Smooth muscle cell (in vitro differentiated cells): Measurements from ENCODE around the gene FAM184B. TPM values are rescaled to one million over a fixed set of nuclear protein-coding genes. Genes with fewer than 3 reads are reported as not detected.

Experiments used
- DNase-seq: peaks from one replicate; lab custom pipeline; 2025; ENCODE audit not compliant: unreplicated experiment; lab: John Stamatoyannopoulos, UW
- H2AFZ ChIP-seq: fragments of 200-600 bp; sonication (generic); 2 replicates; pipeline ENCODE4 v1.6.0; 2016; ENCODE audit warnings: antibody characterized with exemption, low read depth, mild to moderate bottlenecking
- H3F3A ChIP-seq: fragments of 200-600 bp; sonication (generic); 2 replicates; pipeline ENCODE4 v1.6.0; 2017; ENCODE audit warnings: antibody characterized with exemption, low read depth
- H3K27ac ChIP-seq: fragments of 200-600 bp; sonication (generic); 2 replicates; pipeline ENCODE4 v1.5.1; 2016; ENCODE audit warnings: low read depth, mild to moderate bottlenecking
- H3K27me3 ChIP-seq: fragments of 200-600 bp; sonication (generic); 2 replicates; pipeline ENCODE4 v1.6.1; 2016; ENCODE audit warnings: low read depth, mild to moderate bottlenecking
- H3K36me3 ChIP-seq: fragments of 200-600 bp; sonication (generic); 2 replicates; pipeline ENCODE4 v1.5.1; 2016; ENCODE audit warnings: low read depth
- H3K4me1 ChIP-seq: fragments of 200-600 bp; sonication (generic); 2 replicates; pipeline ENCODE4 v1.5.1; 2016; ENCODE audit warnings: low read depth
- H3K4me2 ChIP-seq: fragments of 200-600 bp; sonication (generic); 2 replicates; pipeline ENCODE4 v1.6.0; 2016; ENCODE audit warnings: mild to moderate bottlenecking
- H3K4me3 ChIP-seq: fragments of 200-600 bp; sonication (generic); 2 replicates; pipeline ENCODE4 v1.5.1; 2016; ENCODE audit warnings: mild to moderate bottlenecking
- H3K79me2 ChIP-seq: fragments of 200-600 bp; sonication (generic); 2 replicates; pipeline ENCODE4 v1.6.0; 2016; ENCODE audit warnings: low read depth, mild to moderate bottlenecking
- H3K9ac ChIP-seq: fragments of 200-600 bp; sonication (generic); 2 replicates; pipeline ENCODE4 v1.6.0; 2016; ENCODE audit warnings: low read depth
- H3K9me3 ChIP-seq: fragments of 200-600 bp; sonication (generic); replicated peaks from 2 replicates; pipeline ENCODE4 v1.5.1; 2016; ENCODE audit warnings: low read depth
- H4K20me1 ChIP-seq: fragments of 200-600 bp; sonication (generic); 2 replicates; pipeline ENCODE4 v1.6.0; 2016; ENCODE audit warnings: low read depth
- WGBS: methylation state at CpG from one replicate; pipeline ENCODE4 v1.1.7; 2016; ENCODE audit warnings: low lambda C conversion rate; 5-methylcytosine and 5-hydroxymethylcytosine counted together
- polyA plus RNA-seq: library from polyadenylated mRNA; unstranded; fragments of >200 nt; fragmentation: Nextera tagmentation; extraction: Ambion mirVana; gene quantifications from 2 replicates; pipeline ENCODE4 v1.2.1, GENCODE V29; 2016
- total RNA-seq: library from RNA; depleted of rRNA; stranded (reverse); fragments of >200 nt; gene quantifications from 2 replicates; pipeline ENCODE4 v1.2.3, GENCODE V29; 2014
- TF ChIP-seq, protein P1 (sequence below): fragments of 200-600 bp; sonication (generic); IDR thresholded peaks from 2 replicates; pipeline ENCODE4 v1.5.1; 2017; ENCODE audit warnings: borderline replicate concordance, mild to moderate bottlenecking, antibody characterized with exemption; ENCODE audit not compliant: insufficient read depth, poor library complexity, severe bottlenecking

The FAM184B gene
- total and polyA plus RNA-seq, 2 experiments from 2014 or later = not detected

DNA sequence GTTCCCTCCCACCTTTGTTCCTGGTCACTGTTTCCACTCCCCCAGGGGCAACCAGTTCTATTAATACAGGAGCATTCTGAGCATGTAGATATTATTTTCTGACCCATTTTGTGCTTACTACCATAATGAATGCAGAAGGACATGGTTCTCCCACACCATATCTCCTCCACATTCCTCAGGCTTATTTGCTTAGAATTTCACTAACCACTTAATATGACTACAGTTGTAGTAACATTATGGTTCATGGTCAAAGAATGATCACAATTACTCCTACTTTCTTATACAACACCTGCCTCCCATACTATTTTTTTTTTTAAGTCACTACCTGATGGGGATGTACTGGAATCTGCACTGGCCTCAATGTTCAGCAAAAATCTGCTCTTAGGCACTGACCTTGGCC is 7.5 kb upstream of the FAM184B start:
- Histone ChIP-seq H3K9me3 (no peaks in the 10 kb centered on the region), H3K9ac (no peak overlapping the region), H3K27ac (no peak overlapping the region), H3K4me3 (no peak overlapping the region), H3K4me1 (no peaks in the 10 kb centered on the region), H4K20me1 (no peaks in the 10 kb centered on the region), H3F3A (no peaks in the 10 kb centered on the region), H3K36me3 (no peaks in the 10 kb centered on the region), H3K4me2 (no peak overlapping the region), H3K79me2 (no peaks in the 10 kb centered on the region), H2AFZ (no peak overlapping the region), H3K27me3 (peaks cover 5% of the 10 kb centered on the region)
- TF ChIP-seq, protein P1, sequence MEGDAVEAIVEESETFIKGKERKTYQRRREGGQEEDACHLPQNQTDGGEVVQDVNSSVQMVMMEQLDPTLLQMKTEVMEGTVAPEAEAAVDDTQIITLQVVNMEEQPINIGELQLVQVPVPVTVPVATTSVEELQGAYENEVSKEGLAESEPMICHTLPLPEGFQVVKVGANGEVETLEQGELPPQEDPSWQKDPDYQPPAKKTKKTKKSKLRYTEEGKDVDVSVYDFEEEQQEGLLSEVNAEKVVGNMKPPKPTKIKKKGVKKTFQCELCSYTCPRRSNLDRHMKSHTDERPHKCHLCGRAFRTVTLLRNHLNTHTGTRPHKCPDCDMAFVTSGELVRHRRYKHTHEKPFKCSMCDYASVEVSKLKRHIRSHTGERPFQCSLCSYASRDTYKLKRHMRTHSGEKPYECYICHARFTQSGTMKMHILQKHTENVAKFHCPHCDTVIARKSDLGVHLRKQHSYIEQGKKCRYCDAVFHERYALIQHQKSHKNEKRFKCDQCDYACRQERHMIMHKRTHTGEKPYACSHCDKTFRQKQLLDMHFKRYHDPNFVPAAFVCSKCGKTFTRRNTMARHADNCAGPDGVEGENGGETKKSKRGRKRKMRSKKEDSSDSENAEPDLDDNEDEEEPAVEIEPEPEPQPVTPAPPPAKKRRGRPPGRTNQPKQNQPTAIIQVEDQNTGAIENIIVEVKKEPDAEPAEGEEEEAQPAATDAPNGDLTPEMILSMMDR = no peak
- DNase-seq = no peak

DNA sequence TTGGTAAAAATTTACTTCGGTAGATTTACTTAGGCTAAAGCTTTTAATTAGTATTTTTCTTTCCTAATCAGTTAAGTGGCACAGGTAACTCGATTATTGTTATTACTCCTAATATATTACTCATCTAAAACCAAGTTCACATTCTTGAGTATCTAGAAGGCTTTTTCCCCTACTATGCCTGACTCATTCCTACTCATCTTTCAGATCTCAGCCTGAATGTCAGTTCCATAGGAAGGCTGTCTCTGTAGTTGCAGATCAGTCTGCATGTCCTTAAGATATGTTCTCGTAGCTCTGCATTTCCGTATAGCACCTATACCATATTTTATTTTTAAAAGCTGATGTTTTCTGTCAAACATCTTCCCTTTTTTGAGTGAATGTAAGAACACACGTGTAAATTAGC is 5.9 kb upstream of the FAM184B start:
- no peak for DNase-seq
- Histone ChIP-seq H3K4me2 (no peak overlapping the region), H4K20me1 (no peaks in the 10 kb centered on the region), H3K4me3 (no peak overlapping the region), H3K27me3 (peaks cover 21% of the 10 kb centered on the region), H3K27ac (no peak overlapping the region), H3K36me3 (no peaks in the 10 kb centered on the region), H3F3A (no peaks in the 10 kb centered on the region), H3K79me2 (no peaks in the 10 kb centered on the region), H2AFZ (no peak overlapping the region), H3K9ac (no peak overlapping the region), H3K4me1 (peaks cover 1% of the 10 kb centered on the region), H3K9me3 (no peaks in the 10 kb centered on the region)
- TF ChIP-seq, protein P1 = no peak
- WGBS = 77% methylated on average over 5 of the region's 5 CpGs

DNA sequence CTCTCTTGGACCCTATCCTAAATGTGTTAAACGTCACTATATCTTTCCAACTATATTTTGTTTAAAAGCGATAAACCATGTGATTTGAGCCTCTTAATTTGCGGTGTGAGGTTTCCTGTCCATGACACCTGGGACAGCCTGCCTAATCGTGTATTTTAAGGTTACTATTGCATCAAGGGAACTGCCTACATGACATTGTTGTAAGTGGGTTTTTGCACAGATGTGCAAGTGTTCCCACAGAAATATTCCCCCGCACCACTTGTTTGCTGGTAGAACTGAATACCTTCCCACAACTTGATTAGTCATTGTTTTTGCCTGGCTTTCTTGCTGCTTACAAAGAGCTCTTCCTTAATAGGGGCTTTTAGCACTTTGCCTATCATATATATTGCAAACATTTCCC is 5.1 kb upstream of the FAM184B start:
- 78% methylated on average over 5 of the region's 5 CpGs for WGBS
- Histone ChIP-seq H3F3A (no peaks in the 10 kb centered on the region), H3K4me2 (no peak overlapping the region), H3K4me1 (peaks cover 7% of the 10 kb centered on the region), H3K4me3 (no peak overlapping the region), H2AFZ (no peak overlapping the region), H3K27ac (no peak overlapping the region), H3K36me3 (no peaks in the 10 kb centered on the region), H4K20me1 (no peaks in the 10 kb centered on the region), H3K79me2 (no peaks in the 10 kb centered on the region), H3K27me3 (peaks cover 28% of the 10 kb centered on the region), H3K9ac (no peak overlapping the region), H3K9me3 (no peaks in the 10 kb centered on the region)
- TF ChIP-seq, protein P1 = no peak
- DNase-seq = no peak

DNA sequence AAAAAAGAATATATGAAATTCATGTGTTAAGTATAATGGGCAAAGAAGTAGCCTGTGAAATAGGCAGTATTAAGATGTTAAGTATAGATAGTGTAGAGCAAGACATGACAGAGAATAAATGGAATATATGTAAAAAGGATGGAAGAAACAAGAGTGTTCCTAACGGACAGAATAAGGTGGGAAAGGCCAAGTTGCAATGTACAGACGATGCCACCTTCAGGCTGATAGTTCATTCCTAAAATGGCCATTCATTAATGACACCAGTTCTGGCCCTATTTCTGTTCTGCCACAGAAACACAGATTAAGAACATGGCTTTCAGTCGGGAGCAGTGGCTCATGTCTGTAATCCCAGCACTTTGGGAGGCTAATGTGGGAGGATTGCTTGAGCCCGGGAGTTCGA is 4.4 kb upstream of the FAM184B start:
- H3K27me3 ChIP-seq = peaks cover 35% of the 10 kb centered on the region
- H3K4me3 ChIP-seq = no peak overlapping the region
- TF ChIP-seq, protein P1 = no peak
- H3K9ac ChIP-seq = no peak overlapping the region
- no peaks in the 10 kb centered on the region for H3K36me3 ChIP-seq
- no peak overlapping the region for H2AFZ ChIP-seq
- H4K20me1 ChIP-seq = no peaks in the 10 kb centered on the region
- no peak for DNase-seq
- H3K4me2 ChIP-seq = no peak overlapping the region
- no peaks in the 10 kb centered on the region for H3K9me3 ChIP-seq
- H3K79me2 ChIP-seq = no peaks in the 10 kb centered on the region
- H3F3A ChIP-seq = no peaks in the 10 kb centered on the region
- WGBS = 73% methylated on average over 5 of the region's 5 CpGs
- no peak overlapping the region for H3K27ac ChIP-seq
- peaks cover 13% of the 10 kb centered on the region for H3K4me1 ChIP-seq
